Pancreas (tissue), 10 donors: ENCODE results near the gene TMCO1. TPM values are rescaled to one million over a fixed set of nuclear protein-coding genes. Genes with fewer than 3 reads are reported as not detected.
"Not testable (repeated sequence)": the region's sequence is repeated elsewhere in the genome, so short reads cannot be mapped to it uniquely, and the experiment has no call there.

ENCODE experiments used
- ATAC-seq, 4 donors: fragments of 200-7000 bp; cut with Tn5 transposase; one replicate each; pipeline versions ENCODE4 v1.8.0 to v1.9.1; 2020; ENCODE audit warnings: mild to moderate bottlenecking in 4 of 4, moderate library complexity in 4 of 4
- DNase-seq, 6 donors: peaks; one replicate each; pipeline ENCODE4 v3.0.0-alpha.2; 2020
- FAIRE-seq: peaks from 2 replicates; lab custom pipeline; 2012; peaks lifted over from hg19 to GRCh38; lab: Jason Lieb, UNC
- H3K27ac ChIP-seq, 4 donors: fragments of 200-600 bp; sonication (generic); 1 replicate in 3 of 4; 2 replicates in 1 of 4; pipeline versions ENCODE4 v1.5.0 to v1.8.0; 2020
- H3K27me3 ChIP-seq, 4 donors: fragments of 200-600 bp; one replicate each; pipeline ENCODE4 v1.8.0; 2021
- H3K36me3 ChIP-seq, 3 donors: fragments of 200-600 bp; sonication (generic) in 1 of 3; one replicate each; pipeline versions ENCODE4 v1.5.0 to v1.8.0; 2020 to 2021
- H3K4me1 ChIP-seq, 3 donors: fragments of 200-600 bp; one replicate each; pipeline ENCODE4 v1.8.0; 2021
- H3K4me3 ChIP-seq, 4 donors: fragments of 200-600 bp; sonication (generic) in 2 of 4; one replicate each; pipeline versions ENCODE4 v1.5.0 to v1.8.0; 2020 to 2021
- H3K9me3 ChIP-seq, 4 donors: fragments of 200-600 bp; one replicate each; pipeline ENCODE4 v1.8.0; 2021
- WGBS, 2 donors: extraction: QIAGEN DNeasy Blood & Tissue Kit; methylation state at CpG; one replicate each; pipeline ENCODE4 v1.1.7; 2013; 5-methylcytosine and 5-hydroxymethylcytosine counted together
- intact Hi-C, 3 donors: fragments of 100-400 bp; cut with DNase I; formaldehyde crosslinking; loops; one replicate each; pipeline versions ENCODE4 v1.11.1 to v1.14.2; 2022
- polyA plus RNA-seq, 2 donors: library from polyadenylated mRNA; stranded (reverse); fragments of 200-250 nt; gene quantifications; one replicate each; pipeline ENCODE4 v1.2.3, GENCODE V29; 2013
- total RNA-seq, 6 donors: library from RNA; stranded (reverse); fragmentation: NEBNext Ultra II Directional in 4 of 6; extraction: Animal tissue kit (Norgen Biotek cat#: 25700) in 4 of 6; gene quantifications; one replicate each; pipeline versions ENCODE4 v1.2.1 to v1.2.4, GENCODE V29; 2021 to 2023
- TF ChIP-seq, protein P1 (sequence below), 4 donors: fragments of 200-600 bp; sonication (generic) in 3 of 4; IDR thresholded peaks; one replicate each; pipeline versions ENCODE4 v1.5.0 to v1.8.0; 2021; ENCODE audit warnings: antibody characterized with exemption in 4 of 4
- donor health status: healthy with polysubstance abuse.
- donor health status: DM: no; HTN: no; CAD: no; lungs with moderate emphysema.
- donor health status: DM: no; HTN: no; CAD: no.
- donor health status: control.
- donor health status: control.
- donor health status: Bipolar disorder and iron deficiency.
- donor health status: DM: yes; HTN: yes; CAD: no.
- donor health status: DM: no; HTN: no; CAD: no.
- donor health status: DM: no; HTN: no; CAD: no.
- donor health status: DM: yes; HTN: yes; CAD: no.

Gene TMCO1
- total and polyA plus RNA-seq, 8 donors: 24.3 to 53.5 (median 43.4) TPM

DNA sequence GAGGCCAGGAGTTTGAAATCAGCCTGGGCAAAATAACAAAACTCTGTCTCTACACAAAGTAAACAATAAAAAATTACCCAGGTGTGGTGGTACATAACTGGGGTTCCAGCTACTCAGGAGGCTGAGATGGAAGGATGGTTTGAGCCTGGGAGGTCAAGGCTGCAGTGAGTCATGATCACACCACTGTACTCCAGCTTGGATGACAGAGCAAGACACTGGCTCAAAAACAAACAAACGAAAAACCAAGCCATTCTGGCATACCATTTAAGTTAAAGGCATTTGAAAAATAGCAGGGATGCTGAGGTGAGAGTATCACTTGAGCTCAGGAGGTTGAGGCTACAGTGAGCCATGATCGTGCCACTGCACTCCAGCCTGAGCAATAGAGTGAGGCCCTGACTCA, 65.0 kb downstream of the TMCO1 start:
- no peak for DNase-seq
- intact Hi-C loops: no loop called here
- TF ChIP-seq, protein P1, sequence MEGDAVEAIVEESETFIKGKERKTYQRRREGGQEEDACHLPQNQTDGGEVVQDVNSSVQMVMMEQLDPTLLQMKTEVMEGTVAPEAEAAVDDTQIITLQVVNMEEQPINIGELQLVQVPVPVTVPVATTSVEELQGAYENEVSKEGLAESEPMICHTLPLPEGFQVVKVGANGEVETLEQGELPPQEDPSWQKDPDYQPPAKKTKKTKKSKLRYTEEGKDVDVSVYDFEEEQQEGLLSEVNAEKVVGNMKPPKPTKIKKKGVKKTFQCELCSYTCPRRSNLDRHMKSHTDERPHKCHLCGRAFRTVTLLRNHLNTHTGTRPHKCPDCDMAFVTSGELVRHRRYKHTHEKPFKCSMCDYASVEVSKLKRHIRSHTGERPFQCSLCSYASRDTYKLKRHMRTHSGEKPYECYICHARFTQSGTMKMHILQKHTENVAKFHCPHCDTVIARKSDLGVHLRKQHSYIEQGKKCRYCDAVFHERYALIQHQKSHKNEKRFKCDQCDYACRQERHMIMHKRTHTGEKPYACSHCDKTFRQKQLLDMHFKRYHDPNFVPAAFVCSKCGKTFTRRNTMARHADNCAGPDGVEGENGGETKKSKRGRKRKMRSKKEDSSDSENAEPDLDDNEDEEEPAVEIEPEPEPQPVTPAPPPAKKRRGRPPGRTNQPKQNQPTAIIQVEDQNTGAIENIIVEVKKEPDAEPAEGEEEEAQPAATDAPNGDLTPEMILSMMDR (IDR thresholded peaks at IDR 0.05): no peak
- Histone ChIP-seq H3K9me3 (no peaks in the 10 kb centered on the region), H3K36me3 (no peaks in the 10 kb centered on the region), H3K27me3 (no peaks in the 10 kb centered on the region), H3K4me1 (no peaks in the 10 kb centered on the region), H3K4me3 (no peak overlapping the region), H3K27ac (no peak overlapping the region)
- 81 to 83% methylated on average over 2 of the region's 2 CpGs for WGBS, 2 donors
- ATAC-seq: no peak
- no peak for FAIRE-seq

- H3K27me3 ChIP-seq, DNase-seq, H3K27ac ChIP-seq, intact Hi-C loops, H3K4me3 ChIP-seq, H3K36me3 ChIP-seq, ATAC-seq, H3K4me1 ChIP-seq, FAIRE-seq, H3K9me3 ChIP-seq: not testable (repeated sequence)
- WGBS, 2 donors: 86 to 97% methylated on average over 7 of the region's 7 CpGs
These were observed 66.7 kb downstream of the TMCO1 start for GRCh38 chr1:165701922-165702321.

- no peak for ATAC-seq
- FAIRE-seq: no peak
- no peaks in the 10 kb centered on the region for H3K36me3 ChIP-seq
- DNase-seq: no peak
- H3K27me3 ChIP-seq: no peaks in the 10 kb centered on the region
- no peak overlapping the region for H3K27ac ChIP-seq
- no peaks in the 10 kb centered on the region for H3K9me3 ChIP-seq
- intact Hi-C loops: no loop called here
- H3K4me3 ChIP-seq: no peak overlapping the region
- H3K4me1 ChIP-seq: peaks cover 11 to 19% (median 17%) of the 10 kb centered on the region in 3 donors
- 90 to 94% methylated on average over 3 of the region's 3 CpGs for WGBS, 2 donors
- TF ChIP-seq, protein P1 (IDR thresholded peaks at IDR 0.05): no peak
These were observed 69.1 kb downstream of the TMCO1 start for GRCh38 chr1:165699577-165699976.

DNA sequence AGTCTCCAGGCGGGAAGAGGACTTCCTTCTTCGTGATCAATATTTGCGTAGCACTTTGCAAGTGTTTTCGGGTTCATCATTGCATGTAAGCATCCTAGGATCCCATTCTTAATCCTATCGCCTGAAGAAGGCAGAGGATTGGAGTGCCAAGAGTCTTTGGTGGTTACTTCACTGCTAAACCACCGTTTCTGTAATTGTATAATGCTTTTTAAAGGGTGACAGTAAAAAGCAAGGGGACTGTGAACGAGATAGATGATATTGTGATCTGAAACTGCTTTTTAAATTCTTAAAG, 70.0 kb downstream of the TMCO1 start:
- ATAC-seq (no peak), FAIRE-seq (no peak), DNase-seq (no peak)
- Histone ChIP-seq H3K27ac (peak overlapping the region; percentile 49 to 91 (median 80)), H3K4me3 (peak overlapping the region; percentile 41 to 92 (median 78)), H3K4me1 (peaks cover 11 to 19% (median 17%) of the 10 kb centered on the region in 3 donors), H3K27me3 (no peaks in the 10 kb centered on the region), H3K9me3 (no peaks in the 10 kb centered on the region), H3K36me3 (no peaks in the 10 kb centered on the region)
- intact Hi-C loops: no loop called here
- WGBS, 2 donors: 0% methylated on average over 7 of the region's 7 CpGs
- TF ChIP-seq, protein P1 (IDR thresholded peaks at IDR 0.05): no peak

DNA sequence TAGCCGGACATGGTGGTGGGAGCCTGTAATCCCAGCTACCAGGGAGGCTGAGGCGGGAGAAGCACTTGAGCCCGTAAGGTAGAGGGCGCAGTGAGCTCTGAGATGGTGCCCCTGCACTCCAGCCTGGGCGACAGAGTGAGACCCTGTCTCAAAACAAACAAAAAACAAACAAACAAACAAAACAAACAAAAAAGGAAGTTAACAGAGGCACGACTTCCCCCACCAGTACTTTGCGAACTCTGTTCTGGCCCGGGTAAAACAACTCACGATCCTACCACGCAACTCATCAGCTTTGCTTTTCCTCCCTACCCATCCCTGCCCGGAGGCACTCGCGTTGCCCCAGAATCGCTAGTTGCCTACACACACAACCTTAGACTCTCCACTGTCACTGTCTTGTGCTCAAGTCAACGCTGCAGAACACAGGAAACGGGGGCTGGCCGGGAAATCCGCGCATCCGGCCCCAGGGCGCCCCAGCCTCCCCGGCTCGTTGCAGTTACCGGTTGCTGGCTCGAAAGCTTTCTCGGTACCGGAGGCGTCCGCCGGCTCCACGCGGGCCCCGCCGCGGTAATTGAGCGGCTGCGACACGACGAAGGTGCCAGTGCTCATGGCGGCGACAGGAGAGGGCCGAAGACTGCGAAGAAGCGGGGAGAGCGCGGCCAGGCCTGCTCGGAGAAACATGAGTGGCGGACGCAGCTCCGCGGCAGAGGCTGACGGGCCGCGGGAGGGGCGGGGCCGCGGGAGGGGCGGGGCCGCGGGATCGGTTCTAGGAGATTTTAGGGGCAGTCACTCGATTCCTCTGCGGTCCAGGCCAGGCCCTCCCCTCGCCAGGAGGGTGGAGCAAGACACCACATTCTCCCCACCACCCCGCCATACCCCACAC, 70.5 kb downstream of the TMCO1 start, which contains the start of gene ALDH9A1:
Gene ALDH9A1, minus strand, starts transcription at position 682 of the 880 bp plus-strand sequence. Its CDS starts 4 bp downstream, at position 678.
- intact Hi-C loops: no loop called here
- DNase-seq (peak; percentile 82 to 92 (median 84)), ATAC-seq (peak; percentile 93 to 96 (median 96)), FAIRE-seq (no peak)
- TF ChIP-seq, protein P1 (IDR thresholded peaks at IDR 0.05): no peak
- Histone ChIP-seq H3K4me1 (peaks cover 11 to 19% (median 17%) of the 10 kb centered on the region in 3 donors), H3K27me3 (no peaks in the 10 kb centered on the region), H3K27ac (peak within 1 kb of the TSS; percentile 49 to 91 (median 80)), H3K4me3 (peak within 1 kb of the TSS; percentile 41 to 92 (median 78)), H3K9me3 (no peaks in the 10 kb centered on the region), H3K36me3 (no peaks in the 10 kb centered on the region)
- 0 to 1% methylated on average over 53 to 65 of the region's 65 CpGs for WGBS, 2 donors
